Vagina (tissue), 2 donors: ENCODE data around the gene HS6ST3. TPM values are rescaled to one million over a fixed set of nuclear protein-coding genes. Genes with fewer than 3 reads are reported as not detected.

Experiments
- DNase-seq, 2 donors: peaks; one replicate each; pipeline ENCODE4 v3.0.0-alpha.2; 2017; ENCODE audit errors: extremely low spot score in 2 of 2
- H3K27ac ChIP-seq: fragments of 200-600 bp; sonication (generic); one replicate; pipeline ENCODE4 v1.5.1; 2019
- H3K27me3 ChIP-seq: fragments of 200-600 bp; sonication (generic); one replicate; pipeline ENCODE4 v1.5.1; 2019
- H3K36me3 ChIP-seq, 2 donors: fragments of 200-600 bp; sonication (generic); one replicate each; pipeline ENCODE4 v1.5.1; 2017 to 2019
- H3K4me1 ChIP-seq: fragments of 200-600 bp; sonication (generic); one replicate; pipeline ENCODE4 v1.5.1; 2019
- H3K4me3 ChIP-seq, 2 donors: fragments of 200-600 bp; sonication (generic); 1 replicate in 1 of 2; 2 replicates in 1 of 2; pipeline ENCODE4 v1.5.1; 2016 to 2019
- H3K9me3 ChIP-seq: fragments of 200-600 bp; sonication (generic); one replicate; pipeline ENCODE4 v1.5.1; 2019
- CTCF ChIP-seq, 3 experiments: fragments of 450-650 bp in 2 of 3; fragments of 200-600 bp in 1 of 3; sonication (generic) in 1 of 3; IDR thresholded peaks; one replicate each; pipeline ENCODE4 v1.5.1; 2017 to 2019; ENCODE audit warnings: antibody characterized with exemption in 3 of 3, mild to moderate bottlenecking in 2 of 3, moderate library complexity in 2 of 3
- POLR2A ChIP-seq, 2 donors: fragments of 450-650 bp; IDR thresholded peaks; one replicate each; pipeline ENCODE4 v1.6.1; 2017; ENCODE audit warnings: antibody characterized with exemption in 2 of 2, mild to moderate bottlenecking in 2 of 2, moderate library complexity in 2 of 2
- POLR2AphosphoS5 ChIP-seq, 2 donors: sonication (generic); formaldehyde crosslinking; IDR thresholded peaks; one replicate each; pipeline ENCODE4 v1.9.0; 2017; ENCODE audit warnings: antibody characterized with exemption in 2 of 2, mild to moderate bottlenecking in 2 of 2, low read depth in 1 of 2; ENCODE audit not compliant: insufficient read depth in 1 of 2
- intact Hi-C: fragments of 100-400 bp; cut with DNase I; formaldehyde crosslinking; loops from one replicate; pipeline ENCODE4 v1.15.1; 2023
- total RNA-seq: library from RNA; depleted of rRNA; stranded (reverse); fragments of >200 nt; gene quantifications from one replicate; pipeline ENCODE4 v1.2.3, GENCODE V29; 2016

Gene HS6ST3
- total RNA-seq, 1 donor from 2014 or later = 0.49 TPM

- TF ChIP-seq CTCF (IDR thresholded peaks at IDR 0.05) (no peak), POLR2A (IDR thresholded peaks at IDR 0.05) (no peak), POLR2AphosphoS5 (IDR thresholded peaks at IDR 0.05; ENCODE audit: insufficient read depth in 1 of 2, low read depth in 1 of 2) (no peak)
- no peaks in the 10 kb centered on the region for H3K36me3 ChIP-seq
- no peak for DNase-seq
- no peak overlapping the region for H3K4me3 ChIP-seq
- H3K27me3 ChIP-seq = no peaks in the 10 kb centered on the region
- intact Hi-C loops = no loop called here
- H3K4me1 ChIP-seq = no peaks in the 10 kb centered on the region
- H3K27ac ChIP-seq = no peak overlapping the region
- no peaks in the 10 kb centered on the region for H3K9me3 ChIP-seq
Observed at GRCh38 chr13:96218475-96218874, 128.6 kb downstream of the HS6ST3 start.

- intact Hi-C loops = no loop called here
- no peak for DNase-seq
- Histone ChIP-seq H3K9me3 (no peaks in the 10 kb centered on the region), H3K36me3 (no peaks in the 10 kb centered on the region), H3K27ac (no peak overlapping the region), H3K4me3 (no peak overlapping the region), H3K27me3 (no peaks in the 10 kb centered on the region), H3K4me1 (no peaks in the 10 kb centered on the region)
- TF ChIP-seq POLR2A (IDR thresholded peaks at IDR 0.05) = no peak
- no peak for TF ChIP-seq CTCF (IDR thresholded peaks at IDR 0.05)
- no peak for TF ChIP-seq POLR2AphosphoS5 (IDR thresholded peaks at IDR 0.05; ENCODE audit: insufficient read depth in 1 of 2, low read depth in 1 of 2)
Observed at GRCh38 chr13:96221471-96221870, 131.6 kb downstream of the HS6ST3 start.

GRCh38 chr13:96223231-96223630 lies 133.3 kb downstream of the HS6ST3 start:
- no peaks in the 10 kb centered on the region for H3K9me3 ChIP-seq
- H3K36me3 ChIP-seq = no peaks in the 10 kb centered on the region
- H3K27me3 ChIP-seq = no peaks in the 10 kb centered on the region
- TF ChIP-seq CTCF (IDR thresholded peaks at IDR 0.05) = no peak
- TF ChIP-seq POLR2AphosphoS5 (IDR thresholded peaks at IDR 0.05; ENCODE audit: insufficient read depth in 1 of 2, low read depth in 1 of 2) = no peak
- TF ChIP-seq POLR2A (IDR thresholded peaks at IDR 0.05) = no peak
- H3K4me1 ChIP-seq = no peaks in the 10 kb centered on the region
- H3K27ac ChIP-seq = no peak overlapping the region
- H3K4me3 ChIP-seq = no peak overlapping the region
- intact Hi-C loops = no loop called here
- no peak for DNase-seq

GRCh38 chr13:96229356-96229755 lies 139.4 kb downstream of the HS6ST3 start:
- no peaks in the 10 kb centered on the region for H3K27me3 ChIP-seq
- DNase-seq = no peak
- no peak overlapping the region for H3K27ac ChIP-seq
- no peaks in the 10 kb centered on the region for H3K4me1 ChIP-seq
- intact Hi-C loops = no loop called here
- no peaks in the 10 kb centered on the region for H3K36me3 ChIP-seq
- no peaks in the 10 kb centered on the region for H3K9me3 ChIP-seq
- no peak for TF ChIP-seq CTCF (IDR thresholded peaks at IDR 0.05)
- TF ChIP-seq POLR2AphosphoS5 (IDR thresholded peaks at IDR 0.05; ENCODE audit: insufficient read depth in 1 of 2, low read depth in 1 of 2) = no peak
- no peak for TF ChIP-seq POLR2A (IDR thresholded peaks at IDR 0.05)
- no peak overlapping the region for H3K4me3 ChIP-seq

- no peaks in the 10 kb centered on the region for H3K4me1 ChIP-seq
- no peak for TF ChIP-seq POLR2A (IDR thresholded peaks at IDR 0.05)
- TF ChIP-seq POLR2AphosphoS5 (IDR thresholded peaks at IDR 0.05; ENCODE audit: insufficient read depth in 1 of 2, low read depth in 1 of 2) = no peak
- no peak for TF ChIP-seq CTCF (IDR thresholded peaks at IDR 0.05)
- H3K36me3 ChIP-seq = no peaks in the 10 kb centered on the region
- no peak overlapping the region for H3K27ac ChIP-seq
- H3K4me3 ChIP-seq = no peak overlapping the region
- H3K9me3 ChIP-seq = no peaks in the 10 kb centered on the region
- no peak for DNase-seq
- intact Hi-C loops = no loop called here
- no peaks in the 10 kb centered on the region for H3K27me3 ChIP-seq
Observed at GRCh38 chr13:96238241-96238640, 148.3 kb downstream of the HS6ST3 start.
